A673 (cell line): ENCODE measurements around the gene NECAP2.

Experiments
- CTCF ChIP-seq: fragments of 300-800, 200-600 bp; sonication (generic); conservative IDR thresholded peaks from 2 replicates; pipeline ENCODE4 v1.5.1; 2017; ENCODE audit warnings: low read depth, mild to moderate bottlenecking, antibody characterized with exemption, low read length, moderate library complexity, mixed read lengths
- EZH2 ChIP-seq: fragments of 200-600 bp; sonication (generic); IDR thresholded peaks from 2 replicates; pipeline ENCODE4 v1.6.1; 2017; ENCODE audit warnings: borderline replicate concordance, low read depth, mild to moderate bottlenecking, mixed read lengths, antibody characterized with exemption, low read length; ENCODE audit not compliant: poor library complexity, severe bottlenecking

- TF ChIP-seq CTCF = no peak
- TF ChIP-seq EZH2 = no peak
Measured at GRCh38 chr1:16449065-16449464, 8.5 kb downstream of the NECAP2 start.
